Right lobe of liver (tissue), 6 donors: ENCODE measurements around the gene TMEM239. TPM values are rescaled to one million over a fixed set of nuclear protein-coding genes. Genes with fewer than 3 reads are reported as not detected.
"Not testable (repeated sequence)": the region's sequence is repeated elsewhere in the genome, so short reads cannot be mapped to it uniquely, and the experiment has no call there.

Experiments used
- ATAC-seq, 4 donors: fragments of 200-7000 bp; cut with Tn5 transposase; one replicate each; pipeline ENCODE4 v1.9.1; 2020; ENCODE audit warnings: mild to moderate bottlenecking in 4 of 4, moderate library complexity in 4 of 4
- DNase-seq, 3 donors: peaks; one replicate each; pipeline ENCODE4 v3.0.0-alpha.2; 2020
- H3K27ac ChIP-seq, 3 donors: fragments of 200-600 bp; one replicate each; pipeline ENCODE4 v1.8.0; 2022
- H3K27me3 ChIP-seq, 2 donors: fragments of 200-600 bp; one replicate each; pipeline ENCODE4 v1.8.0; 2022
- H3K36me3 ChIP-seq, 4 donors: fragments of 200-600 bp; sonication (generic) in 1 of 4; one replicate each; pipeline versions ENCODE4 v1.5.1 to v1.8.0; 2017 to 2022; ENCODE audit warnings: control low read depth in 1 of 4
- H3K4me1 ChIP-seq, 4 donors: fragments of 200-600 bp; sonication (generic) in 1 of 4; one replicate each; pipeline versions ENCODE4 v1.5.1 to v1.8.0; 2017 to 2022; ENCODE audit warnings: control low read depth in 1 of 4
- H3K4me3 ChIP-seq, 3 donors: fragments of 200-600 bp; one replicate each; pipeline ENCODE4 v1.8.0; 2022
- H3K9me3 ChIP-seq, 4 donors: fragments of 200-600 bp; sonication (generic) in 1 of 4; one replicate each; pipeline versions ENCODE4 v1.5.1 to v1.8.0; 2017 to 2022; ENCODE audit warnings: control low read depth in 1 of 4
- CTCF ChIP-seq, 4 donors: fragments of 200-600 bp in 3 of 4; fragments of 450-650 bp in 1 of 4; IDR thresholded peaks; one replicate each; pipeline versions ENCODE4 v1.5.1 to v1.8.0; 2016 to 2022; ENCODE audit warnings: antibody characterized with exemption in 4 of 4, mild to moderate bottlenecking in 2 of 4
- POLR2A ChIP-seq: fragments of 450-650 bp; IDR thresholded peaks from one replicate; pipeline ENCODE4 v1.6.1; 2017; ENCODE audit warnings: antibody characterized with exemption, mild to moderate bottlenecking
- WGBS: methylation state at CpG from one replicate; pipeline ENCODE4 v1.1.6; 2018; ENCODE audit warnings: low coverage, low lambda C conversion rate; ENCODE audit not compliant: insufficient coverage; ENCODE audit errors: missing lambda C conversion rate; 5-methylcytosine and 5-hydroxymethylcytosine counted together
- intact Hi-C, 2 donors: fragments of 100-400 bp; cut with DNase I; formaldehyde crosslinking; loops; one replicate each; pipeline versions ENCODE4 v1.11.2 to v1.14.1; 2022
- total RNA-seq, 6 experiments: library from RNA; depleted of rRNA in 2 of 6; stranded (reverse); fragments of >200 nt in 2 of 6; fragmentation: NEBNext Ultra II Directional in 3 of 6; extraction: Animal tissue kit (Norgen Biotek cat#: 25700) in 3 of 6; gene quantifications; one replicate each; pipeline versions ENCODE4 v1.1.0 to v1.2.4, GENCODE V29; 2016 to 2023
- donor health status: DM: no; HTN: yes; CAD: no.
- donor health status: DM: no; HTN: no; CAD: no.
- donor health status: DM: no; HTN: no; CAD: no.
- donor health status: DM: no; HTN: yes; CAD: no.
- donor health status: DM: no; HTN: yes; CAD: no.

TMEM239 gene
- total RNA-seq, 6 experiments from 2014 or later: not detected

- intact Hi-C loops: no loop called here
- H3K4me3 ChIP-seq: no peak overlapping the region
- WGBS: 28% methylated on average over 4 of the region's 4 CpGs
- H3K27ac ChIP-seq: no peak overlapping the region
- H3K9me3 ChIP-seq: no peaks in the 10 kb centered on the region
- peak in 3 of 4 donors; percentile 28 to 48 (median 43) for ATAC-seq
- DNase-seq: no peak
- no peak for TF ChIP-seq CTCF (IDR thresholded peaks at IDR 0.05)
- TF ChIP-seq POLR2A: no peak
- H3K36me3 ChIP-seq: no peaks in the 10 kb centered on the region
- no peaks in the 10 kb centered on the region for H3K4me1 ChIP-seq
- no peaks in the 10 kb centered on the region for H3K27me3 ChIP-seq
Measured at GRCh38 chr20:2806351-2806701, 9.8 kb upstream of the TMEM239 start.

GRCh38 chr20:2807019-2807418 lies 9.1 kb upstream of the TMEM239 start:
- no peaks in the 10 kb centered on the region for H3K36me3 ChIP-seq
- DNase-seq (peak in 1 of 3 donors; percentile 24), ATAC-seq (no peak)
- H3K4me3 ChIP-seq: no peak overlapping the region
- H3K4me1 ChIP-seq: no peaks in the 10 kb centered on the region
- no peaks in the 10 kb centered on the region for H3K9me3 ChIP-seq
- intact Hi-C loops: no loop called here
- 72% methylated on average over 4 of the region's 4 CpGs for WGBS
- H3K27me3 ChIP-seq: no peaks in the 10 kb centered on the region
- no peak for TF ChIP-seq POLR2A
- no peak for TF ChIP-seq CTCF (IDR thresholded peaks at IDR 0.05)
- H3K27ac ChIP-seq: no peak overlapping the region

GRCh38 chr20:2807929-2808328 lies 8.2 kb upstream of the TMEM239 start:
- intact Hi-C loops, H3K4me1 ChIP-seq, H3K9me3 ChIP-seq, H3K27me3 ChIP-seq, DNase-seq, ATAC-seq, H3K4me3 ChIP-seq, H3K36me3 ChIP-seq, H3K27ac ChIP-seq: not testable (repeated sequence)
- no CpG with 5 or more reads among the region's 9 CpGs for WGBS

GRCh38 chr20:2809690-2810089 lies 6.5 kb upstream of the TMEM239 start:
- H3K27me3 ChIP-seq: no peaks in the 10 kb centered on the region
- no peak for ATAC-seq
- H3K4me3 ChIP-seq: no peak overlapping the region
- TF ChIP-seq CTCF (IDR thresholded peaks at IDR 0.05) (no peak), POLR2A (no peak)
- DNase-seq: no peak
- H3K4me1 ChIP-seq: no peaks in the 10 kb centered on the region
- intact Hi-C loops: no loop called here
- WGBS: 85% methylated on average over 8 of the region's 10 CpGs
- H3K36me3 ChIP-seq: no peaks in the 10 kb centered on the region
- H3K27ac ChIP-seq: no peak overlapping the region
- no peaks in the 10 kb centered on the region for H3K9me3 ChIP-seq

GRCh38 chr20:2812189-2812588 lies 4.0 kb upstream of the TMEM239 start:
- intact Hi-C loops: no loop called here
- TF ChIP-seq CTCF (IDR thresholded peaks at IDR 0.05) (no peak), POLR2A (no peak)
- WGBS: 65% methylated on average over 3 of the region's 3 CpGs
- DNase-seq (no peak), ATAC-seq (no peak)
- Histone ChIP-seq H3K4me1 (no peaks in the 10 kb centered on the region), H3K4me3 (no peak overlapping the region), H3K27ac (no peak overlapping the region), H3K27me3 (no peaks in the 10 kb centered on the region), H3K36me3 (no peaks in the 10 kb centered on the region), H3K9me3 (no peaks in the 10 kb centered on the region)
